ENCODE measurements around the gene SHF. TPM values are rescaled to one million over a fixed set of nuclear protein-coding genes. Genes with fewer than 3 reads are reported as not detected.

SHF gene
- total RNA-seq, 6 donors from 2014 or later = 1.4 to 8.0 (median 5.1) TPM

GRCh38 chr15:45121706-45122417 lies 65.9 kb downstream of the SHF start:
- DNase-seq = no peak
- Histone ChIP-seq H3K27ac (no peak overlapping the region), H3K4me3 (no peak overlapping the region), H3K9me3 (no peaks in the 10 kb centered on the region), H3K27me3 (peaks cover 0 to 11% (median 5%) of the 10 kb centered on the region in 4 donors), H3K36me3 (peaks cover 0 to 9% (median 3%) of the 10 kb centered on the region in 4 donors), H3K4me1 (peaks cover 11 to 13% (median 12%) of the 10 kb centered on the region in 4 donors)
- ATAC-seq (ENCODE audit: low FRiP score in 2 of 2) = peak in 1 of 2 donors; percentile 40
- 52 to 60% methylated on average over 9 of the region's 9 CpGs for WGBS, 2 donors
- TF ChIP-seq POLR2AphosphoS5 (IDR thresholded peaks at IDR 0.05) (no peak), CTCF (IDR thresholded peaks at IDR 0.05) (no peak), EP300 (IDR thresholded peaks at IDR 0.05) (no peak), POLR2A (IDR thresholded peaks at IDR 0.05) (no peak)

GRCh38 chr15:45121020-45121419 lies 66.7 kb downstream of the SHF start:
- no peak for TF ChIP-seq EP300 (IDR thresholded peaks at IDR 0.05)
- no peak for TF ChIP-seq POLR2A (IDR thresholded peaks at IDR 0.05)
- TF ChIP-seq CTCF (IDR thresholded peaks at IDR 0.05) = no peak
- 89 to 94% methylated on average over 3 of the region's 3 CpGs for WGBS, 2 donors
- ATAC-seq (ENCODE audit: low FRiP score in 2 of 2) (no peak), DNase-seq (no peak)
- Histone ChIP-seq H3K4me3 (no peak overlapping the region), H3K27ac (no peak overlapping the region), H3K9me3 (no peaks in the 10 kb centered on the region), H3K36me3 (peaks cover 0 to 9% (median 3%) of the 10 kb centered on the region in 4 donors), H3K4me1 (peaks cover 18 to 21% (median 18%) of the 10 kb centered on the region in 4 donors), H3K27me3 (peaks cover 0 to 19% (median 8%) of the 10 kb centered on the region in 4 donors)

- Histone ChIP-seq H3K27me3 (peaks cover 0 to 21% (median 10%) of the 10 kb centered on the region in 4 donors), H3K36me3 (peaks cover 0 to 9% (median 3%) of the 10 kb centered on the region in 4 donors), H3K4me3 (no peak overlapping the region), H3K4me1 (peaks cover 18 to 22% (median 18%) of the 10 kb centered on the region in 4 donors), H3K27ac (no peak overlapping the region), H3K9me3 (no peaks in the 10 kb centered on the region)
- 89 to 95% methylated on average over 4 to 10 of the region's 10 CpGs for WGBS, 2 donors
- TF ChIP-seq POLR2A (IDR thresholded peaks at IDR 0.05) = no peak
- no peak for TF ChIP-seq CTCF (IDR thresholded peaks at IDR 0.05)
- no peak for TF ChIP-seq EP300 (IDR thresholded peaks at IDR 0.05)
- TF ChIP-seq POLR2AphosphoS5 (IDR thresholded peaks at IDR 0.05) = no peak
- DNase-seq (no peak), ATAC-seq (ENCODE audit: low FRiP score in 2 of 2) (no peak)
These were observed 67.4 kb downstream of the SHF start for GRCh38 chr15:45120081-45120972.

- 82 to 89% methylated on average over 5 of the region's 5 CpGs for WGBS, 2 donors
- Histone ChIP-seq H3K36me3 (peaks cover 0 to 9% (median 3%) of the 10 kb centered on the region in 4 donors), H3K4me3 (no peak overlapping the region), H3K9me3 (no peaks in the 10 kb centered on the region), H3K27me3 (peaks cover 0 to 34% (median 18%) of the 10 kb centered on the region in 4 donors), H3K27ac (no peak overlapping the region), H3K4me1 (peaks cover 22 to 30% (median 25%) of the 10 kb centered on the region in 4 donors)
- DNase-seq (no peak), ATAC-seq (ENCODE audit: low FRiP score in 2 of 2) (no peak)
- TF ChIP-seq POLR2A (IDR thresholded peaks at IDR 0.05) (no peak), CTCF (IDR thresholded peaks at IDR 0.05) (no peak), POLR2AphosphoS5 (IDR thresholded peaks at IDR 0.05) (no peak), EP300 (IDR thresholded peaks at IDR 0.05) (no peak)
These were observed 68.8 kb downstream of the SHF start for GRCh38 chr15:45118996-45119395.
